K562 (cell line): ENCODE results near the gene SLC24A1. TPM values are rescaled to one million over a fixed set of nuclear protein-coding genes. Genes with fewer than 3 reads are reported as not detected.

Experiments
- KDM5B ChIP-seq: fragments of 200-600 bp; sonication (generic); IDR thresholded peaks from 2 replicates; pipeline ENCODE4 v1.6.1; 2012; ENCODE audit warnings: low read depth, mild to moderate bottlenecking, moderate library complexity, low read length, control low read depth, inconsistent platforms; ENCODE audit not compliant: insufficient replicate concordance
- POLR2B ChIP-seq: fragments of 450-650 bp; IDR thresholded peaks from 2 replicates; pipeline ENCODE4 v1.6.1; 2018; ENCODE audit warnings: low read depth; ENCODE audit not compliant: partially characterized antibody
- SRSF7 ChIP-seq: fragments of 200-400 bp; formaldehyde crosslinking; optimal IDR thresholded peaks from 2 replicates; pipeline ENCODE3; 2017; ENCODE audit warnings: mild to moderate bottlenecking, low read depth, low read length
- TAL1 ChIP-seq: fragments of 450-650 bp; IDR thresholded peaks from 2 replicates; pipeline ENCODE4 v1.6.1; 2016; ENCODE audit warnings: mild to moderate bottlenecking
- ZBTB40 ChIP-seq, 2 experiments: fragments of 450-650 bp in 1 of 2; sonication (generic) in 1 of 2; formaldehyde crosslinking in 1 of 2; IDR thresholded peaks; 2 replicates each; pipeline versions ENCODE4 v1.7.1 to v1.9.0; 2016 to 2022; ENCODE audit warnings: inconsistent platforms in 1 of 2, mild to moderate bottlenecking in 1 of 2, missing genetic modification reagents in 1 of 2
- ZBTB7A ChIP-seq: IDR thresholded peaks from 2 replicates; pipeline ENCODE4 v1.6.1; 2011; ENCODE audit warnings: low read depth, mild to moderate bottlenecking, low read length, moderate library complexity, borderline replicate concordance; ENCODE audit not compliant: control insufficient read depth
- polyA plus RNA-seq, 8 experiments: library from polyadenylated mRNA; depleted of rRNA in 4 of 8; stranded (reverse) in 5 of 8; unstranded in 3 of 8; fragments of >200 nt; fragmentation: Nextera tagmentation in 2 of 8; fragmentation: Illumina TruSeq in 1 of 8; extraction: Ambion mirVana in 2 of 8; extraction: Trizol in 1 of 8; gene quantifications; 2 replicates each; pipeline versions ENCODE4 v1.2.1 to v1.2.3, GENCODE V29; 2011 to 2014; ENCODE audit warnings: inconsistent platforms in 1 of 8, missing spikeins in 1 of 8
- total RNA-seq, 7 experiments: library from RNA; depleted of rRNA in 6 of 7; stranded (reverse); fragments of >200 nt in 6 of 7; fragmentation: Illumina TruSeq in 2 of 7; extraction: Trizol in 2 of 7; gene quantifications; 2 replicates each; pipeline versions ENCODE4 v1.2.1 to v1.2.3, GENCODE V29; 2011 to 2021; ENCODE audit warnings: low replicate concordance in 1 of 7

The SLC24A1 gene
- total and polyA plus RNA-seq, 9 of the 15 experiments (the other 6 are each of a cell fraction or from before 2014, with no cell fraction given), result 3.1 to 8.2 (median 5.5) TPM

- TF ChIP-seq ZBTB40 (IDR thresholded peaks at IDR 0.05), result peak; percentile 98
- TF ChIP-seq ZBTB40 (CRISPR knock-in tag; IDR thresholded peaks at IDR 0.05), result no peak
- TF ChIP-seq SRSF7, result no peak
- TF ChIP-seq KDM5B, result peak; percentile 94
- TF ChIP-seq ZBTB7A, result peak; percentile 96
- peak; percentile 90 for TF ChIP-seq POLR2B
- no peak; the same call in 1 of the 2 replicates for TF ChIP-seq TAL1
Observed at GRCh38 chr15:65610871-65611718, 10.6 kb upstream of the SLC24A1 start, which contains the start of gene INTS14 (continued).
